HUDEP-2 (cell line): ENCODE measurements around the gene PFKFB3.
"Not testable (repeated sequence)": the region's sequence is repeated elsewhere in the genome, so short reads cannot be mapped to it uniquely, and the experiment has no call there.

Source experiments
- DNase-seq, 76 experiments: peaks; one replicate each; lab custom pipeline; 2025; ENCODE audit not compliant: unreplicated experiment in 76 of 76; lab: John Stamatoyannopoulos, UW

PFKFB3 gene

GRCh38 chr10:6200734-6201515 lies 1.8 kb upstream of the PFKFB3 start:
- DNase-seq = no peak

- DNase-seq = no peak
Measured at GRCh38 chr10:6201516-6201975, 1.2 kb upstream of the PFKFB3 start.

GRCh38 chr10:6202098-6202683 lies 541 bp upstream of the PFKFB3 start:
- no peak for DNase-seq

- DNase-seq = peak in 21 of 76 experiments; percentile 8 to 50 (median 24)
Measured at GRCh38 chr10:6203331-6204062, 765 bp downstream of the PFKFB3 start.

DNA sequence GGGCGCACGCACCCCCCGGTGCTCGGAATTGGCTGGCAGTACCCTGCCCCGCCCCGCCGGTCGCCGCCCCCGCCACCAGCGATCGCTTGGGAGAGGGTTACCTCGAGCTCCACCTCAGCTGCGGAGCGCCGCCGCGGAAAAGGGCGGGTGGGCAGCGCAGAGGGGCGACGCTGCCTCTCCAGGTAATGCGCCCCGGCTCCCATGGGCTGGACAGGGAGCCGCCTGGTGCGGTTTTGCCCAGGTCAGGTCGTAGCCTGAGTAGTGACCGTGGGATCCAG lies 1.3 kb downstream of the PFKFB3 start:
- DNase-seq = peak in 3 of 76 experiments; percentile 8 to 19 (median 14)

DNA sequence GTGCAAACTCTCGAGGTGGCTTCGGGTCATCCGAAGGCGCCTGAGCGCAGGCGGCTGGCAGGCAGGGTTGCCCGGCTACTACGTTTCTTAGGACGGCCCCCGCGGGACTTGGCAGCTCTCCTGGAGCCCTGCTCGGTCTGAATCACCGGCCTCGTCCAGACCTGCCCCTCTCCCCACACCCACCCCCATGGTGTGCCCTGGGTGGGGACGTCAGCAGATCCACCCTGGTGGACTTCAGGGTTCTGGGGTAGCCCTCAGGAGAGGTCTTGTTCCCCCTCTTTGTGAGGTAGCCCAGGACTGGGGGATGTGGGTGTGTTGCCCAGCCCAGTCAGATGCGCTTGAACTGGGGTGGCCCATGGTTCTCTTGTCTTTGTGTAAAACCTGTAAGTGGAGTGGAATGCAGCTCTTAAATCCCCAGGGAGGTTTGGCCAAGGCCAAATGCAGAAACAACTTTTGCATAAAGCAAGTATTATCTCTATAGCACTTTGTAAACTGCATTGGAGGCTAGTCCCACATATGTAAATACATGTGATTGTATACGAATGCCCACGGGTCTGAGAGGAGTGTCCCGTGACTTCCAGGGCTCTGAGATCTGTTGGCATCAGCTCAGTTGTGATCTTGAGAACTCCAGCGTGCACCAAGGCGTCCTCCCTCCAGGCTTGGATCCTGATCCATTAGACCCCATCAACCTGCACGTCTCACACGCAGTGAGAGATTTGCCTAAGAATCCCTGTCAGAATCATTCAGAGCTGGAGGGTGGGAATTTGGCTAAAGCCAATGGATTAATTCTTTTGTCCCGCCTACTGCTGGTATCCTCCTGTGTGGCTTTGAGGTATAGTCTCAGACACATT lies 1.8 kb downstream of the PFKFB3 start:
- DNase-seq = peak in 1 of 76 experiments; percentile 15

GRCh38 chr10:6206486-6206885 lies 3.8 kb downstream of the PFKFB3 start:
- not testable (repeated sequence) for DNase-seq

DNA sequence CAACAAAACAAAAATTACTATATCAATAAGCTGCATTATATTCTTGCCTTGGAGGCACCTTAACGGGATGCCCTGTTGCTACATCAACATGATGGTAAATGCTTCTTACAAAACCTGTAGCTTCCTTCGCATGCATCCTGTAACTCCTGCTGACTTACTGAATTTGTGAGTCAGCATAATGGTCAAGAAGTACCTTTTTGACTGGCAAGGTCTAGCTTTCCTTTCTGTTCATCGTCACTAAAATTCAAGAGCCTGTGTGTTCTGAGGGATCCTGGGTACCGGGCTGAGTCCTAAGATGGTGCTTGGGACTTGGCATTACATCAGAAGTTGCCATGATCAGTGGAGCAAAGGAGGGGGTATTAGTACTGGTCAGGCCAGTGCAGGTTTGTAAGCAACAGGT lies 4.9 kb downstream of the PFKFB3 start:
- DNase-seq = no peak

GRCh38 chr10:6208799-6209235 lies 6.1 kb downstream of the PFKFB3 start:
- DNase-seq = no peak

- no peak for DNase-seq
Measured at GRCh38 chr10:6211341-6211670, 8.6 kb downstream of the PFKFB3 start.

DNA sequence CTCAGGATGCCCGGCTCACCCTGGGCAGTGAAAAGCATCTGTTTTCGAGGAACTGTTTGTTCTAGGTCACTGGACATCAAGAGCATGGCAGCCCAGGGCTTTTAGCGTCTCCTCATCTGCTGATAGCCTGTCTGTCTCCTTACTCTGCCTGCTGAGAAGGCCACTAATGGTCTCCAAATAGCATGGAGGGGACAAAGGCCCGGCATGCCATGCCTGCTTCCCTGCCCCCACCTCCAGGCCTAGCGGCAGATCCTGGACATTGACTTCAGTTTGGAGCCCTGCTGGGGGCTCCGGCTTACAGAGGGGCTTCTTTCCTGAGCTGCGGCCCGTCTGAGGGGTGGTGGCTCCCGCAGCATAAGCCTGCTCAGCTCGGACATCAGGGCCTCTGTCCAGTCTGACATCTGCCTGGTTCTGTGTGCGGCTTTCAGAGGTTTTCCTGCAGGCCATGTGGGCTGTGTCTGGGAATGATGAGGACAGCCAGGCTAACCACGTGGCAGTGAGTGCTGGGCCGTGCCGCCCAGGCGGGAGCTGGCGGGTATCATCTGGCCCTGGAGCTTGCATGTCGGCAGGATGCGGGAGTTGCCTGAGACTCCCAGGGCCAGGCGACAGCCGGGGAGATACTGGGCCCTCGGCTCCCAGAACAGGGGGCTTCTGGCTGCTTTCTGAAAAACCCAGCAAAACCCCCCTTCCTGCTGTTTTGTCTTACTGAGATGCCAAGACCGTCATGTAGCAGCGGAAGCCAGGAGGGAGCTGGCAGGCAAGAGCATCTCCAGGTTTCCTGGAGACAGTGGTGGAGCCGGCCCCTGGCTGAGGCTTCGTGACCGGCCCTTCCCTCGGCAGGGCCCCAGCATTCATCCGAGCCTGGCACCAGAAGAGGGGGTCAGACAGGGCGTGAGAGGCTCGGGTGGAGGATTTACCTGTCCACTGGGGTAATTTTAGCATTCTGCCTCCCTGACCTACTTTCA lies 9.2 kb downstream of the PFKFB3 start:
- DNase-seq = no peak

GRCh38 chr10:6212806-6213205 lies 10.1 kb downstream of the PFKFB3 start:
- DNase-seq = no peak

- DNase-seq = no peak
Measured at GRCh38 chr10:6213257-6213905, 10.6 kb downstream of the PFKFB3 start.

DNA sequence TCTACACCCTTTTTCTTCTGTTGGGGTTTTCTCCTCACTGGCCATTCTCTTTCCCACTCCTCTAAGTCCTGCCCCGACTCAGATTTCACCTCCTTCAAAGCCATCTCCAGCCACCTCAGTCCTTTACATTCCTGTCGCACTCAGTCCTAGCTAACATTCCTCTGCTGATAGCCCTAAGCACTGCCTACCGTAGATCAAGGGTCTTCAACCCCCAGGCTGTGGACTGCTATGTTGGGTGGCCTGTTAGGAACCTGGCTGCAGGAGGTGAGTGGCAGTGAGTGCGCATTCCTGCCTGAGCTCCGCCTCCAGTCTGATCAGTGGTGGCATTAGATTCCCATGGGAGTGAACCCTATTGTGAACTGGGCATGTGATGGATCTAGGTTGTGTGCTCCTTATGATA lies 11.2 kb downstream of the PFKFB3 start:
- DNase-seq = no peak

DNA sequence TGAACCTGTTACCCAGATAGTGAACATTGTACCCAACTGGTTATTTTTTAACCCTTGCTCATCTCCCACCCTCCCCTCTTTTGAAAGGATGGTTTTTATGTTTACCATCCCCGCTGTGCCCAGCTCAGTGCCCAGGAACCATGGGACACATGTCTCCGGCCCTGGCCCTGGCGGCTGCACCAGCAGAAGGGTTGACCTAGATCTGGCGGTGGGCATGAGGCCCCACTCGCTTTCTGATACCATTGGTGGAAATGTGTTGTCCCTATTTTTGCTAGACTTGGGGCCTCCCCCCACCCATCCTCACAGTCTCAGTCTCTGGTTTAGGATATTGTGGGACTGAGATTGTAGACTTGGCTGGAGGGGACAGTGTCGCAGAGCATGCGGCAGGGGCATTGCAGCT lies 11.9 kb downstream of the PFKFB3 start:
- DNase-seq = no peak

- DNase-seq = no peak
Measured at GRCh38 chr10:6215241-6215640, 12.5 kb downstream of the PFKFB3 start.

- no peak for DNase-seq
Measured at GRCh38 chr10:6215683-6216484, 13.2 kb downstream of the PFKFB3 start.

GRCh38 chr10:6216916-6217315 lies 14.2 kb downstream of the PFKFB3 start:
- DNase-seq = no peak

DNA sequence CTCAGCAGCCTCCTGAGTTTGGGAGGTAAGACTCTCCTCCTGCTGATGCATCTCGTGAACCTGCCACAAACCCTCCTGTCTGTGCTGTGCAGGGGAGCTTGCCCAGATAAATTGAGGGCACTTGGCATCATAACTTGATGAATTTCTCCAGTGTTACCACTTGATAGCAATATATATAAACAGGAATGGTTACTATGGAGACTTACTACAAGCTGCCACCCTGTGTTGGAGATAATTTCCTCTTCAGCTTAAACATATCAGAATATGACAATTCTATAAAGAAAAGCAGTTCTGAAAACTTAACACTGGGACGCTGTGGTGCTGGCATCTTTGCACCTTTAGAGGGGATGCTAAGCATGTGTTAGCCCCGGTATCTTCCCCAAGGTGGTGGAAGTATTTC lies 14.9 kb downstream of the PFKFB3 start:
- DNase-seq = no peak
